HepG2 (cell line): ENCODE results near the gene MRPL3. TPM values are rescaled to one million over a fixed set of nuclear protein-coding genes. Genes with fewer than 3 reads are reported as not detected.

Experiments used
- CEBPG ChIP-seq: IDR thresholded peaks from 2 replicates; pipeline ENCODE4 v1.6.1; 2016
- MAZ ChIP-seq, 2 experiments: sonication (generic) in 1 of 2; formaldehyde crosslinking in 1 of 2; IDR thresholded peaks; 2 replicates each; pipeline versions ENCODE4 v1.5.0 to v1.6.1; 2012 to 2020; ENCODE audit warnings: low read depth in 2 of 2, mild to moderate bottlenecking in 2 of 2, borderline replicate concordance in 1 of 2, improper control_type of control experiment in 1 of 2, low read length in 1 of 2, missing genetic modification reagents in 1 of 2, moderate library complexity in 1 of 2
- NPAS2 ChIP-seq: sonication (generic); formaldehyde crosslinking; IDR thresholded peaks from 2 replicates; pipeline ENCODE4 v1.8.0; 2022; ENCODE audit warnings: mild to moderate bottlenecking, missing genetic modification reagents, borderline replicate concordance
- PHF8 ChIP-seq: sonication (generic); formaldehyde crosslinking; IDR thresholded peaks from 2 replicates; pipeline ENCODE4 v1.5.0; 2020; ENCODE audit warnings: missing genetic modification reagents
- RFX3 ChIP-seq: IDR thresholded peaks from 2 replicates; pipeline ENCODE4 v1.6.1; 2016; ENCODE audit warnings: missing biosample characterization, missing genetic modification reagents
- RORA ChIP-seq: sonication (generic); formaldehyde crosslinking; IDR thresholded peaks from 2 replicates; pipeline ENCODE4 v1.5.0; 2020; ENCODE audit warnings: mild to moderate bottlenecking, missing genetic modification reagents, moderate library complexity
- SMAD3 ChIP-seq: sonication (generic); formaldehyde crosslinking; IDR thresholded peaks from 2 replicates; pipeline ENCODE4 v1.4.0; 2020; ENCODE audit warnings: missing genetic modification reagents
- WIZ ChIP-seq: sonication (generic); formaldehyde crosslinking; IDR thresholded peaks from 2 replicates; pipeline ENCODE4 v1.5.1; 2020; ENCODE audit warnings: mild to moderate bottlenecking, missing genetic modification reagents
- ZNF235 ChIP-seq: sonication (generic); formaldehyde crosslinking; IDR thresholded peaks from 2 replicates; pipeline ENCODE4 v1.8.1; 2023; ENCODE audit warnings: mild to moderate bottlenecking, missing genetic modification reagents, borderline replicate concordance
- ZNF572 ChIP-seq: sonication (generic); formaldehyde crosslinking; IDR thresholded peaks from 2 replicates; pipeline ENCODE4 v1.5.1; 2020; ENCODE audit warnings: mild to moderate bottlenecking, missing genetic modification reagents
- ZNF619 ChIP-seq: sonication (generic); formaldehyde crosslinking; IDR thresholded peaks from 2 replicates; pipeline ENCODE4 v1.4.0; 2020; ENCODE audit warnings: mild to moderate bottlenecking, missing genetic modification reagents
- ZNF777 ChIP-seq: sonication (generic); formaldehyde crosslinking; IDR thresholded peaks from 2 replicates; pipeline ENCODE4 v1.4.0; 2020; ENCODE audit warnings: missing genetic modification reagents
- ZNF781 ChIP-seq: sonication (generic); formaldehyde crosslinking; IDR thresholded peaks from 2 replicates; pipeline ENCODE4 v1.5.1; 2020; ENCODE audit warnings: borderline replicate concordance, mild to moderate bottlenecking, missing genetic modification reagents; ENCODE audit errors: not compliant biosample characterization
- polyA plus RNA-seq, 8 experiments: library from polyadenylated mRNA; depleted of rRNA in 3 of 8; stranded (reverse) in 7 of 8; unstranded in 1 of 8; fragments of >200 nt; fragmentation: Illumina TruSeq in 4 of 8; extraction: Trizol in 4 of 8; gene quantifications; 2 replicates each; pipeline versions ENCODE4 v1.2.1 to v1.2.3, GENCODE V29; 2011 to 2016; ENCODE audit warnings: low read depth in 4 of 8, missing spikeins in 1 of 8, mixed read lengths in 1 of 8; ENCODE audit not compliant: insufficient read depth in 1 of 8
- total RNA-seq, 5 experiments: library from RNA; depleted of rRNA; stranded (reverse); fragments of >200 nt; fragmentation: Illumina TruSeq; extraction: Trizol; gene quantifications; 2 replicates each; pipeline ENCODE4 v1.2.3, GENCODE V29; 2016; ENCODE audit warnings: low read depth in 1 of 5
- TF ChIP-seq, protein P1 (sequence below): IDR thresholded peaks from 2 replicates; pipeline ENCODE4 v1.6.1; 2016; ENCODE audit warnings: low read depth, missing genetic modification reagents, missing compliant biosample characterization
- TF ChIP-seq, protein P2 (sequence below): sonication (generic); formaldehyde crosslinking; IDR thresholded peaks from 2 replicates; pipeline ENCODE4 v1.5.1; 2020; ENCODE audit warnings: mild to moderate bottlenecking, missing genetic modification reagents, borderline replicate concordance
- TF ChIP-seq, protein P3 (sequence below): IDR thresholded peaks from 2 replicates; pipeline ENCODE4 v1.6.1; 2016; ENCODE audit warnings: missing biosample characterization, missing genetic modification reagents, low read depth

The MRPL3 gene
- total and polyA plus RNA-seq, 2 of the 13 experiments (the other 11 are each of a cell fraction or from before 2014, with no cell fraction given), result 114 to 172 TPM

DNA sequence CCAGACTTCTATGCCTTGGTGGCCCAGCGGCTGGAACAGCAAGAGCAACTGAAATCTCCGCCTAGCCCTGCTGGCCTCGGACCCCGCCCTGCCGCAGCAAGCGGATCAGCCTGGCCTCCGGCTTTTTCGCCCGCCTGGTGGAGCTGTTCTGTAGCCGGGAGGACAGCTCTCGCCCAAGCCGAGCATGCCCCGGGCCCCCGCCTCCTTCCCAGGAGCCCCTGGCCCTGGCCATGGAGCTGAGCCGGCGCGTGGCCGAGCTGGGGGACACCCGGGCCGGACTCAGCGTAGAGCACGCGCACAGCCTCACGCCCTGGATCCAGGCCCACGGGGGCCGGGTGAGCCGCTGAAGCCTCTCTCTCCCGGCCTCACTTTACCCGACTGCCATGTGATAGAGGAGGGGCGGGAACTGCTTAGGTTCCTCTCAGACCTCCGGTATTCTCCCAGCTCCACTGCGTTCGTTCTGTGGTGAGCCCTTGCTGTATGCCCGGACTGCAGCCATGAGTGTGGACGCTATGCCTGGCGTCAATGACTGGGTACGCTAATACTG, 24.1 kb upstream of the MRPL3 start (continued):
- TF ChIP-seq, protein P1, sequence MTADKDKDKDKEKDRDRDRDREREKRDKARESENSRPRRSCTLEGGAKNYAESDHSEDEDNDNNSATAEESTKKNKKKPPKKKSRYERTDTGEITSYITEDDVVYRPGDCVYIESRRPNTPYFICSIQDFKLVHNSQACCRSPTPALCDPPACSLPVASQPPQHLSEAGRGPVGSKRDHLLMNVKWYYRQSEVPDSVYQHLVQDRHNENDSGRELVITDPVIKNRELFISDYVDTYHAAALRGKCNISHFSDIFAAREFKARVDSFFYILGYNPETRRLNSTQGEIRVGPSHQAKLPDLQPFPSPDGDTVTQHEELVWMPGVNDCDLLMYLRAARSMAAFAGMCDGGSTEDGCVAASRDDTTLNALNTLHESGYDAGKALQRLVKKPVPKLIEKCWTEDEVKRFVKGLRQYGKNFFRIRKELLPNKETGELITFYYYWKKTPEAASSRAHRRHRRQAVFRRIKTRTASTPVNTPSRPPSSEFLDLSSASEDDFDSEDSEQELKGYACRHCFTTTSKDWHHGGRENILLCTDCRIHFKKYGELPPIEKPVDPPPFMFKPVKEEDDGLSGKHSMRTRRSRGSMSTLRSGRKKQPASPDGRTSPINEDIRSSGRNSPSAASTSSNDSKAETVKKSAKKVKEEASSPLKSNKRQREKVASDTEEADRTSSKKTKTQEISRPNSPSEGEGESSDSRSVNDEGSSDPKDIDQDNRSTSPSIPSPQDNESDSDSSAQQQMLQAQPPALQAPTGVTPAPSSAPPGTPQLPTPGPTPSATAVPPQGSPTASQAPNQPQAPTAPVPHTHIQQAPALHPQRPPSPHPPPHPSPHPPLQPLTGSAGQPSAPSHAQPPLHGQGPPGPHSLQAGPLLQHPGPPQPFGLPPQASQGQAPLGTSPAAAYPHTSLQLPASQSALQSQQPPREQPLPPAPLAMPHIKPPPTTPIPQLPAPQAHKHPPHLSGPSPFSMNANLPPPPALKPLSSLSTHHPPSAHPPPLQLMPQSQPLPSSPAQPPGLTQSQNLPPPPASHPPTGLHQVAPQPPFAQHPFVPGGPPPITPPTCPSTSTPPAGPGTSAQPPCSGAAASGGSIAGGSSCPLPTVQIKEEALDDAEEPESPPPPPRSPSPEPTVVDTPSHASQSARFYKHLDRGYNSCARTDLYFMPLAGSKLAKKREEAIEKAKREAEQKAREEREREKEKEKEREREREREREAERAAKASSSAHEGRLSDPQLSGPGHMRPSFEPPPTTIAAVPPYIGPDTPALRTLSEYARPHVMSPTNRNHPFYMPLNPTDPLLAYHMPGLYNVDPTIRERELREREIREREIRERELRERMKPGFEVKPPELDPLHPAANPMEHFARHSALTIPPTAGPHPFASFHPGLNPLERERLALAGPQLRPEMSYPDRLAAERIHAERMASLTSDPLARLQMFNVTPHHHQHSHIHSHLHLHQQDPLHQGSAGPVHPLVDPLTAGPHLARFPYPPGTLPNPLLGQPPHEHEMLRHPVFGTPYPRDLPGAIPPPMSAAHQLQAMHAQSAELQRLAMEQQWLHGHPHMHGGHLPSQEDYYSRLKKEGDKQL (CRISPR knock-in tag), result no peak
- TF ChIP-seq ZNF235 (CRISPR knock-in tag) (no peak), ZNF777 (CRISPR knock-in tag) (no peak), RORA (CRISPR knock-in tag) (no peak), ZNF781 (CRISPR knock-in tag) (no peak), SMAD3 (CRISPR knock-in tag) (no peak), CEBPG (CRISPR knock-in tag) (no peak), MAZ (IDR thresholded peaks at IDR 0.05; ENCODE audit: borderline replicate concordance, low read depth, low read length) (no peak), MAZ (CRISPR knock-in tag; IDR thresholded peaks at IDR 0.05; ENCODE audit: low read depth) (no peak), ZNF572 (CRISPR knock-in tag) (no peak), RFX3 (no peak), NPAS2 (CRISPR knock-in tag) (no peak), WIZ (CRISPR knock-in tag) (no peak), ZNF619 (CRISPR knock-in tag) (no peak), PHF8 (0 out of 2 replicates have a peak, but pooled peaks have one; percentile 18)
- TF ChIP-seq, protein P2, sequence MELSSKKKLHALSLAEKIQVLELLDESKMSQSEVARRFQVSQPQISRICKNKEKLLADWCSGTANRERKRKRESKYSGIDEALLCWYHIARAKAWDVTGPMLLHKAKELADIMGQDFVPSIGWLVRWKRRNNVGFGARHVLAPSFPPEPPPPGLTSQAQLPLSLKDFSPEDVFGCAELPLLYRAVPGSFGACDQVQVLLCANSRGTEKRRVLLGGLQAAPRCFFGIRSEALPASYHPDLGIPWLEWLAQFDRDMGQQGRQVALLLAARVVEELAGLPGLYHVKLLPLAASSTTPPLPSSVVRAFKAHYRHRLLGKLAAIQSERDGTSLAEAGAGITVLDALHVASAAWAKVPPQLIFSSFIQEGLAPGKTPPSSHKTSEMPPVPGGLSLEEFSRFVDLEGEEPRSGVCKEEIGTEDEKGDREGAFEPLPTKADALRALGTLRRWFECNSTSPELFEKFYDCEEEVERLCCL (CRISPR knock-in tag), result no peak
- TF ChIP-seq, protein P3, sequence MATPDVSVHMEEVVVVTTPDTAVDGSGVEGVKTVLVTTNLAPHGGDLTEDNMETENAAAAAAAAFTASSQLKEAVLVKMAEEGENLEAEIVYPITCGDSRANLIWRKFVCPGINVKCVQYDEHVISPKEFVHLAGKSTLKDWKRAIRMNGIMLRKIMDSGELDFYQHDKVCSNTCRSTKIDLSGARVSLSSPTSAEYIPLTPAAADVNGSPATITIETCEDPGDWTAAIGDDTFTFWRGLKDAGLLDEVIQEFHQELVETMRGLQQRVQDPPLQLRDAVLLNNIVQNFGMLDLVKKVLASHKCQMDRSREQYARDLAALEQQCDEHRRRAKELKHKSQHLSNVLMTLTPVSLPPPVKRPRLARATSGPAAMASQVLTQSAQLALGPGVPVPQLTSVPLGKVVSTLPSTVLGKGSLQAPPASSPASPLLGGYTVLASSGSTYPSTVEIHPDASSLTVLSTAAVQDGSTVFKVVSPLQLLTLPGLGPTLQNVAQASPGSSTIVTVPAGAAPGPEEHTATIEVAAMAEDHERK (CRISPR knock-in tag), result no peak
